ENCODE results near the gene PLEKHG3.

The PLEKHG3 gene

GRCh38 chr14:64707661-64708060 is 3.4 kb downstream of the PLEKHG3 start:
- Histone ChIP-seq H3K4me1 (ENCODE audit: control insufficient read depth, insufficient read depth, low read length) (peaks cover 64% of the 10 kb centered on the region), H3K9me3 (ENCODE audit: control insufficient read depth in 2 of 2, low read length in 2 of 2) (no peaks in the 10 kb centered on the region), H3K9ac (ENCODE audit: low read length in 2 of 2) (no peak overlapping the region), H3K27me3 (ENCODE audit: control insufficient read depth in 1 of 2, insufficient read depth in 2 of 2, low read length in 2 of 2) (no peaks in the 10 kb centered on the region), H3K36me3 (ENCODE audit: control insufficient read depth in 2 of 2, insufficient read depth in 2 of 2, low read length in 2 of 2) (no peaks in the 10 kb centered on the region), H3K4me3 (ENCODE audit: low read length in 2 of 2) (peak overlapping the region in 1 of 2 donors; percentile 15), H3K27ac (ENCODE audit: low read length) (peak overlapping the region; percentile 74)

GRCh38 chr14:64708148-64709004 is 4.2 kb downstream of the PLEKHG3 start:
- H3K4me3 ChIP-seq (ENCODE audit: low read length in 2 of 2): peak overlapping the region in 1 of 2 donors; percentile 35
- no peaks in the 10 kb centered on the region for H3K9me3 ChIP-seq (ENCODE audit: control insufficient read depth in 2 of 2, low read length in 2 of 2)
- H3K36me3 ChIP-seq (ENCODE audit: control insufficient read depth in 2 of 2, insufficient read depth in 2 of 2, low read length in 2 of 2): no peaks in the 10 kb centered on the region
- peak overlapping the region; percentile 74 for H3K27ac ChIP-seq (ENCODE audit: low read length)
- peak overlapping the region in 1 of 2 donors; percentile 13 for H3K9ac ChIP-seq (ENCODE audit: low read length in 2 of 2)
- H3K27me3 ChIP-seq (ENCODE audit: control insufficient read depth in 1 of 2, insufficient read depth in 2 of 2, low read length in 2 of 2): no peaks in the 10 kb centered on the region
- peaks cover 64% of the 10 kb centered on the region for H3K4me1 ChIP-seq (ENCODE audit: control insufficient read depth, insufficient read depth, low read length)

- H3K36me3 ChIP-seq (ENCODE audit: control insufficient read depth in 2 of 2, insufficient read depth in 2 of 2, low read length in 2 of 2): no peaks in the 10 kb centered on the region
- H3K27me3 ChIP-seq (ENCODE audit: control insufficient read depth in 1 of 2, insufficient read depth in 2 of 2, low read length in 2 of 2): no peaks in the 10 kb centered on the region
- H3K9me3 ChIP-seq (ENCODE audit: control insufficient read depth in 2 of 2, low read length in 2 of 2): peaks cover 0 to 2% of the 10 kb centered on the region in 2 donors
- H3K9ac ChIP-seq (ENCODE audit: low read length in 2 of 2): no peak overlapping the region
- H3K4me3 ChIP-seq (ENCODE audit: low read length in 2 of 2): peak overlapping the region in 1 of 2 donors; percentile 35
- H3K4me1 ChIP-seq (ENCODE audit: control insufficient read depth, insufficient read depth, low read length): peaks cover 56% of the 10 kb centered on the region
- peak overlapping the region; percentile 74 for H3K27ac ChIP-seq (ENCODE audit: low read length)
Measured at GRCh38 chr14:64709126-64709525, 4.9 kb downstream of the PLEKHG3 start.

- H3K4me1 ChIP-seq (ENCODE audit: control insufficient read depth, insufficient read depth, low read length): peaks cover 54% of the 10 kb centered on the region
Measured at GRCh38 chr14:64711039-64711438, 6.8 kb downstream of the PLEKHG3 start.

GRCh38 chr14:64713677-64714076 is 9.5 kb downstream of the PLEKHG3 start:
- peaks cover 2 to 8% of the 10 kb centered on the region in 2 donors for H3K9me3 ChIP-seq (ENCODE audit: control insufficient read depth in 2 of 2, low read length in 2 of 2)
- H3K4me1 ChIP-seq (ENCODE audit: control insufficient read depth, insufficient read depth, low read length): peaks cover 56% of the 10 kb centered on the region
- H3K36me3 ChIP-seq (ENCODE audit: control insufficient read depth in 2 of 2, insufficient read depth in 2 of 2, low read length in 2 of 2): no peaks in the 10 kb centered on the region
- H3K27me3 ChIP-seq (ENCODE audit: control insufficient read depth in 1 of 2, insufficient read depth in 2 of 2, low read length in 2 of 2): no peaks in the 10 kb centered on the region
- no peak overlapping the region for H3K9ac ChIP-seq (ENCODE audit: low read length in 2 of 2)
- H3K4me3 ChIP-seq (ENCODE audit: low read length in 2 of 2): no peak overlapping the region
- no peak overlapping the region for H3K27ac ChIP-seq (ENCODE audit: low read length)

More at GRCh38 chr14:64711039-64711438, 6.8 kb downstream of the PLEKHG3 start:
- peak overlapping the region; percentile 74 for H3K27ac ChIP-seq (ENCODE audit: low read length)
- H3K27me3 ChIP-seq (ENCODE audit: control insufficient read depth in 1 of 2, insufficient read depth in 2 of 2, low read length in 2 of 2): no peaks in the 10 kb centered on the region
- peak overlapping the region in 1 of 2 donors; percentile 15 for H3K4me3 ChIP-seq (ENCODE audit: low read length in 2 of 2)
- peaks cover 2 to 8% of the 10 kb centered on the region in 2 donors for H3K9me3 ChIP-seq (ENCODE audit: control insufficient read depth in 2 of 2, low read length in 2 of 2)
- H3K9ac ChIP-seq (ENCODE audit: low read length in 2 of 2): peak overlapping the region in 1 of 2 donors; percentile 42
- no peaks in the 10 kb centered on the region for H3K36me3 ChIP-seq (ENCODE audit: control insufficient read depth in 2 of 2, insufficient read depth in 2 of 2, low read length in 2 of 2)

- Histone ChIP-seq H3K27ac (ENCODE audit: low read length) (peak overlapping the region; percentile 77), H3K4me1 (ENCODE audit: control insufficient read depth, insufficient read depth, low read length) (peaks cover 55% of the 10 kb centered on the region), H3K4me3 (ENCODE audit: low read length in 2 of 2) (no peak overlapping the region), H3K9ac (ENCODE audit: low read length in 2 of 2) (no peak overlapping the region), H3K27me3 (ENCODE audit: control insufficient read depth in 1 of 2, insufficient read depth in 2 of 2, low read length in 2 of 2) (no peaks in the 10 kb centered on the region), H3K9me3 (ENCODE audit: control insufficient read depth in 2 of 2, low read length in 2 of 2) (peaks cover 2 to 8% of the 10 kb centered on the region in 2 donors), H3K36me3 (ENCODE audit: control insufficient read depth in 2 of 2, insufficient read depth in 2 of 2, low read length in 2 of 2) (no peaks in the 10 kb centered on the region)
Measured at GRCh38 chr14:64714432-64715025, 10.3 kb downstream of the PLEKHG3 start.

- peaks cover 2 to 8% of the 10 kb centered on the region in 2 donors for H3K9me3 ChIP-seq (ENCODE audit: control insufficient read depth in 2 of 2, low read length in 2 of 2)
- peaks cover 57% of the 10 kb centered on the region for H3K4me1 ChIP-seq (ENCODE audit: control insufficient read depth, insufficient read depth, low read length)
- no peaks in the 10 kb centered on the region for H3K27me3 ChIP-seq (ENCODE audit: control insufficient read depth in 1 of 2, insufficient read depth in 2 of 2, low read length in 2 of 2)
- H3K9ac ChIP-seq (ENCODE audit: low read length in 2 of 2): peak overlapping the region; percentile 29 to 32
- H3K36me3 ChIP-seq (ENCODE audit: control insufficient read depth in 2 of 2, insufficient read depth in 2 of 2, low read length in 2 of 2): no peaks in the 10 kb centered on the region
- peak overlapping the region; percentile 31 to 72 for H3K4me3 ChIP-seq (ENCODE audit: low read length in 2 of 2)
- H3K27ac ChIP-seq (ENCODE audit: low read length): peak overlapping the region; percentile 77
Measured at GRCh38 chr14:64715146-64715627, 11.0 kb downstream of the PLEKHG3 start.

GRCh38 chr14:64715628-64716412 is 11.6 kb downstream of the PLEKHG3 start:
- Histone ChIP-seq H3K9me3 (ENCODE audit: control insufficient read depth in 2 of 2, low read length in 2 of 2) (peaks cover 2 to 8% of the 10 kb centered on the region in 2 donors), H3K4me3 (ENCODE audit: low read length in 2 of 2) (peak overlapping the region; percentile 31 to 72), H3K27ac (ENCODE audit: low read length) (peak overlapping the region; percentile 77), H3K9ac (ENCODE audit: low read length in 2 of 2) (peak overlapping the region; percentile 32 to 76), H3K27me3 (ENCODE audit: control insufficient read depth in 1 of 2, insufficient read depth in 2 of 2, low read length in 2 of 2) (no peaks in the 10 kb centered on the region), H3K4me1 (ENCODE audit: control insufficient read depth, insufficient read depth, low read length) (peaks cover 57% of the 10 kb centered on the region), H3K36me3 (ENCODE audit: control insufficient read depth in 2 of 2, insufficient read depth in 2 of 2, low read length in 2 of 2) (no peaks in the 10 kb centered on the region)

- H3K36me3 ChIP-seq (ENCODE audit: control insufficient read depth in 2 of 2, insufficient read depth in 2 of 2, low read length in 2 of 2): no peaks in the 10 kb centered on the region
- H3K9ac ChIP-seq (ENCODE audit: low read length in 2 of 2): no peak overlapping the region
- no peaks in the 10 kb centered on the region for H3K27me3 ChIP-seq (ENCODE audit: control insufficient read depth in 1 of 2, insufficient read depth in 2 of 2, low read length in 2 of 2)
- peaks cover 2 to 8% of the 10 kb centered on the region in 2 donors for H3K9me3 ChIP-seq (ENCODE audit: control insufficient read depth in 2 of 2, low read length in 2 of 2)
- peak overlapping the region; percentile 77 for H3K27ac ChIP-seq (ENCODE audit: low read length)
- H3K4me1 ChIP-seq (ENCODE audit: control insufficient read depth, insufficient read depth, low read length): peaks cover 72% of the 10 kb centered on the region
- peak overlapping the region in 1 of 2 donors; percentile 72 for H3K4me3 ChIP-seq (ENCODE audit: low read length in 2 of 2)
Measured at GRCh38 chr14:64717870-64718269, 13.6 kb downstream of the PLEKHG3 start.

- Histone ChIP-seq H3K4me1 (ENCODE audit: control insufficient read depth, insufficient read depth, low read length) (peaks cover 78% of the 10 kb centered on the region), H3K27ac (ENCODE audit: low read length) (peak overlapping the region; percentile 77), H3K36me3 (ENCODE audit: control insufficient read depth in 2 of 2, insufficient read depth in 2 of 2, low read length in 2 of 2) (peaks cover 0 to 1% of the 10 kb centered on the region in 2 donors), H3K4me3 (ENCODE audit: low read length in 2 of 2) (peak overlapping the region in 1 of 2 donors; percentile 35), H3K27me3 (ENCODE audit: control insufficient read depth in 1 of 2, insufficient read depth in 2 of 2, low read length in 2 of 2) (no peaks in the 10 kb centered on the region), H3K9me3 (ENCODE audit: control insufficient read depth in 2 of 2, low read length in 2 of 2) (peaks cover 2 to 8% of the 10 kb centered on the region in 2 donors), H3K9ac (ENCODE audit: low read length in 2 of 2) (peak overlapping the region in 1 of 2 donors; percentile 5)
Measured at GRCh38 chr14:64718762-64719161, 14.5 kb downstream of the PLEKHG3 start.
